Activated naive CD4-positive, alpha-beta T cell treated with anti-CD3 and anti-CD28 coated beads, Interleukin-2, amount 50 U/mL, for 24 hours (primary cell): ENCODE results near the gene RNF224.

Source experiments
- H3K27ac Mint-ChIP-seq: one replicate; pipeline ENCODE4 v1.8.0; 2021; ENCODE audit warnings: mild to moderate bottlenecking, mixed read lengths
- H3K27me3 Mint-ChIP-seq: one replicate; pipeline ENCODE4 v1.8.0; 2021; ENCODE audit warnings: mixed read lengths
- H3K36me3 Mint-ChIP-seq: one replicate; pipeline ENCODE4 v1.8.0; 2021; ENCODE audit warnings: mixed read lengths
- H3K4me1 Mint-ChIP-seq: one replicate; pipeline ENCODE4 v1.8.0; 2021; ENCODE audit warnings: mixed read lengths
- H3K4me3 Mint-ChIP-seq: one replicate; pipeline ENCODE4 v1.8.0; 2021; ENCODE audit warnings: mild to moderate bottlenecking, mixed read lengths
- H3K9me3 Mint-ChIP-seq: one replicate; pipeline ENCODE4 v1.8.0; 2021; ENCODE audit warnings: mixed read lengths

Gene RNF224

GRCh38 chr9:137217276-137218211, 9.8 kb upstream of the RNF224 start:
- no peak overlapping the region for H3K4me3 Mint-ChIP-seq
- H3K9me3 Mint-ChIP-seq, result no peaks in the 10 kb centered on the region
- no peaks in the 10 kb centered on the region for H3K36me3 Mint-ChIP-seq
- no peaks in the 10 kb centered on the region for H3K27me3 Mint-ChIP-seq
- H3K27ac Mint-ChIP-seq, result no peak overlapping the region
- no peaks in the 10 kb centered on the region for H3K4me1 Mint-ChIP-seq

DNA sequence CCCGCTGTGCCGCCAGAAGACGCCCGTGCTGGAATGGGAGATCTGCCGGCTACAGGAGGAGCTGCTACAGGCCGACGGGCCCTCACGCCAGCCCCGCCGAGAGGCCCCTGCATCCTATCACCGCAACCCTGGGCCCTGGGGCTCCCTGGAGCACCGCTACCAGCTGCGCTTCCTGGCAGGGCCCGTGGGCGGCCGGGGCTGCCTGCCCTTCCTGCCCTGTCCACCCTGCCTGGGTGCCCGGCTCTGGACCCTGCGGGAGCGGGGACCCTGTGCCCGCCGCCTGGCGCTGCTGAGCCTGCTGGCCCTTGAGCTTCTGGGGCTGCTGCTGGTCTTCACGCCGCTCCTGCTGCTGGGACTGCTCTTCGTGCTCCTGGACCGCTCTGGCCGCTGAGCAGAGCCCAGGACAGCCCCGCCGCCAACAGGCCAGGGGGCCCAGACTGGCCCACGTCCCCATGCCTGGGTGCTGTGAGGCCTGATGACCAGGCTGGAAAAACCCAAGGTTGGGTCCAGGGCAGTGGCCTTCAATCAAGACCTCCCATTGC, 9.0 kb upstream of the RNF224 start:
- Mint-ChIP-seq H3K27ac (no peak overlapping the region), H3K36me3 (no peaks in the 10 kb centered on the region), H3K4me3 (no peak overlapping the region), H3K27me3 (no peaks in the 10 kb centered on the region), H3K9me3 (no peaks in the 10 kb centered on the region), H3K4me1 (peaks cover 3% of the 10 kb centered on the region)

- H3K36me3 Mint-ChIP-seq, result no peaks in the 10 kb centered on the region
- no peaks in the 10 kb centered on the region for H3K27me3 Mint-ChIP-seq
- no peak overlapping the region for H3K27ac Mint-ChIP-seq
- no peaks in the 10 kb centered on the region for H3K9me3 Mint-ChIP-seq
- no peak overlapping the region for H3K4me3 Mint-ChIP-seq
- H3K4me1 Mint-ChIP-seq, result peaks cover 3% of the 10 kb centered on the region
Measured at GRCh38 chr9:137218754-137219271, 8.5 kb upstream of the RNF224 start.

- H3K27me3 Mint-ChIP-seq, result no peaks in the 10 kb centered on the region
- no peak overlapping the region for H3K27ac Mint-ChIP-seq
- H3K36me3 Mint-ChIP-seq, result no peaks in the 10 kb centered on the region
- peaks cover 3% of the 10 kb centered on the region for H3K4me1 Mint-ChIP-seq
- H3K4me3 Mint-ChIP-seq, result no peak overlapping the region
- no peaks in the 10 kb centered on the region for H3K9me3 Mint-ChIP-seq
Measured at GRCh38 chr9:137219757-137220316, 7.5 kb upstream of the RNF224 start.

- peak overlapping the region; percentile 72 for H3K27ac Mint-ChIP-seq
- no peaks in the 10 kb centered on the region for H3K9me3 Mint-ChIP-seq
- no peak overlapping the region for H3K4me3 Mint-ChIP-seq
Measured at GRCh38 chr9:137220317-137221094, 6.8 kb upstream of the RNF224 start.

GRCh38 chr9:137221095-137221505, 6.2 kb upstream of the RNF224 start:
- H3K27me3 Mint-ChIP-seq, result no peaks in the 10 kb centered on the region
- no peak overlapping the region for H3K27ac Mint-ChIP-seq
- no peaks in the 10 kb centered on the region for H3K9me3 Mint-ChIP-seq
- no peaks in the 10 kb centered on the region for H3K36me3 Mint-ChIP-seq
- no peak overlapping the region for H3K4me3 Mint-ChIP-seq
- H3K4me1 Mint-ChIP-seq, result peaks cover 3% of the 10 kb centered on the region

More at GRCh38 chr9:137220317-137221094, 6.8 kb upstream of the RNF224 start:
- H3K36me3 Mint-ChIP-seq, result no peaks in the 10 kb centered on the region
- peaks cover 3% of the 10 kb centered on the region for H3K4me1 Mint-ChIP-seq
- H3K27me3 Mint-ChIP-seq, result no peaks in the 10 kb centered on the region

DNA sequence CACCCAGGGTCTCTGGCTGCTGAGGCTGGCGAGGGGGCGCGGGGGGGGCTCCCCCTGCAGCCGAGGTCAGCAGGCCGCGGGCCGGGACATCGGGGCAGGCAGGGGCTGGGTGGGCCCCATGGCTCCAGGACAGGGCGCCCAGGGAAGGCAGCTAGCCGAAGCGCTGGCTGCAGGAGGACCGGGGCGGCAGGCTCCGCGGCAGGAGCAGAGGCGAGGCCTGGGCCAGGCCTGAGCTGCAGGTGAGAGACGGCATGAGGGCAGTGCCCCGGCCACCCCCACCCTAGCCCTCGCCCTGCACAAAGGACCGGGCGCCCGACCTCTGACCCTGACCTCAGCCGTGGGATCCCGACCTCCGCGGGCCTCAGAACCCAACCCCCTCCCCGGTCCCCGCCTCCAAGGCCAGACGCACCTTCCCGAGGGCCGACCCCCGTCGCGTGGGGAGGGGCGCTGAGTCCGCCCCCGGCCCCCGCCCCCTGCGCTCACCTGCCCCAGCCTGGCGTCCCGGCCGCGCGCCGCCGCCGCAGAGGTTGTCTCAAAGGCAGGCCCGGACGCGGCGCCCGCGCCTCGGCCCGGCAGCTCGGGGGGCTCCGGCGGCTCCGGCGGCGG, 5.7 kb upstream of the RNF224 start:
- no peak overlapping the region for H3K4me3 Mint-ChIP-seq
- H3K27me3 Mint-ChIP-seq, result no peaks in the 10 kb centered on the region
- H3K4me1 Mint-ChIP-seq, result peaks cover 3% of the 10 kb centered on the region
- H3K36me3 Mint-ChIP-seq, result no peaks in the 10 kb centered on the region
- no peaks in the 10 kb centered on the region for H3K9me3 Mint-ChIP-seq
- H3K27ac Mint-ChIP-seq, result no peak overlapping the region

DNA sequence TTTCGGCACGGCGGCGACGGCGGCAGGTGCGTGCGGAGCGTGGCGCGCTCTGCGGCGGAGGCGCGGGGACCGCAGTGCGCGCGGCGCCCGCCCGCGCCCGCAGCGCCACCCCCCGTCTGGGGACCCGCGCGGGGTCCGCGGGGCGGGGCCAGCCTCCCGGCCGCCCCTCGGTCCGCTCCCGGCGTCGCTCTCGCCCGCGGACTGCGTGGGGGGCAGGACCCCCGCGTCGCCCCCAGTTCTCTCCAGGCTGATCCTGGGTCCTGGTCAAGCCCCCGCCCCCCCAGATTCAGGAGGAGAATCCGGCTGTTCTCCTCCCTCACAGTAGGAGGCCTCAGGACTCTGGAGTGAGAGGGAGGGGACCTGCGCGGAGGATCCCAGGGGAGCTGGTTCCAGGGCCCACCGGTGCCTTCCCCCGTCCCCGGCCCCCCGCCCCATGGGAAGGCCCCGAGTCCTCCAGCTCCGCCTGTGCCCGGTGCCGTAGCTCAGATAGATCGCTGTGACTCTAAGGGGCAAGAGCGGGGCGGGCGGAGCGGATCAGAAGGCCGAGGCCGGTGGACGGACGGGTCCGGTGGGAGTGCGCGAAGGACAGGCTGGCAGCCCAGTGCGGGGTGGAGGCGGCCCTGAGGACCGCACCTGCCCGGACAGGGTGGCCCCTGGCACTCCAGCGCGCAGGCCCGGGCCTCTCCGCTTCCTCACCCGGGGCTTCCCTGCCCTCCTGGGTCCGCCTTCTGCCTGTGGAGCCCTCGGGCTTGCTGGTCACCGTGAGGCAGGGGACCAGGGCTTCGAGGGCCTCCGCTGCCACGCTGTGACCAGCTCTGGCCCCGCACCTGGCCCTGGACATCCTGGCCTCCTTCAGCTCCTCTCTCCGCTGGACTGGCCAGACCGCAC, 4.9 kb upstream of the RNF224 start, which contains the start of gene RNF208:
TSS of gene RNF208 (minus strand) at position 51 of the 888 bp plus-strand sequence. CDS start 1,028 bp downstream, outside the sequence.
- Mint-ChIP-seq H3K27me3 (no peaks in the 10 kb centered on the region), H3K4me3 (peak within 1 kb of the TSS; percentile 82), H3K9me3 (no peaks in the 10 kb centered on the region), H3K36me3 (no peaks in the 10 kb centered on the region), H3K27ac (peak within 1 kb of the TSS; percentile 27), H3K4me1 (peaks cover 4% of the 10 kb centered on the region)

DNA sequence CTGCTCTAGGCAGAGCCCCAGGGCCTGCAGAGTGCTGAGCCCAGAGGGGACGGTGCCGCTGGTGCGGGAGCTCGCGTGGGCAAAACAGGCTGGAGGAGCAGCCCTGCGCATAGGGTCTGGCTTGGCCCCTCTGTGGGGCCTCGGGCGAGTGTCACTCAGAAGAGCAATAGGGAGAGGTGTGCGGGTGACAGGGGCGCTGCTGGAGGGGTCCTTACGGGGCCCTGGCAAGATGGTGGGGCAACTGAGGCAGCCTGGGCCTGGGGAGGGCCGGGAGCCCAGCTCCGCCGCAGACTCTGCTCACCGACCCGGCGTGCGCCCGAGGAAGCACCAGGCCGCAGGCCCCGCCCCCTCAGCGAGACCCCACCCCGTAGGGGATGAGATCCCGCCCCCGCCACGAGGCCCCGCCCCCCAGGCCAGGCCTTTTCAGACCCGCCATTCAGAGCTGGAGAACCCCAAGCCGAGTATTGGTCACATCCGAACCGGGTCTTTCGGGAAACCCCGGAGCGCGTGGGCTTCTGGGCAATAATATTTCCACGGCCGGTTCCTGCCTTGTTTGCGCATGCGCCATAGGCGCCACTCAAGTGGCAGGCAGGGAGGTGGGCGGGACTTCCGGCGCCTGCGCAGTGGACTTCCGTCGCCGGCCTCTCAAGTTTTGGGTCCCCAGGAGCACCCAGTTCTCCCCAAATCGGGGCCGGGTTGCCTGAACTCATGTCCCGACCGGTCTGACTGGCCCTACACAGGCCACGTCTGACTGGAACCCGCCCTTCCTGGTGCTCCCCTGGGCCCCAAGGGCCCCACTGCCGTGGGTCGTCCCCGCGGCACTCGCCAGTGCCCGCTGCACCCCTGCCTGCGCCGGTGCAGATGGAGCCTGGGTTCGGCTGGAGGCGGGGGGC, 4.0 kb upstream of the RNF224 start:
- Mint-ChIP-seq H3K36me3 (no peaks in the 10 kb centered on the region), H3K27me3 (peaks cover 2% of the 10 kb centered on the region), H3K9me3 (no peaks in the 10 kb centered on the region), H3K4me1 (peaks cover 8% of the 10 kb centered on the region), H3K4me3 (peak overlapping the region; percentile 82), H3K27ac (peak overlapping the region; percentile 65)

- Mint-ChIP-seq H3K4me1 (peaks cover 8% of the 10 kb centered on the region), H3K36me3 (no peaks in the 10 kb centered on the region), H3K27ac (no peak within 1 kb of the TSS), H3K27me3 (peaks cover 2% of the 10 kb centered on the region), H3K9me3 (no peaks in the 10 kb centered on the region), H3K4me3 (peak within 1 kb of the TSS; percentile 82)
Measured at GRCh38 chr9:137224830-137225694, 2.2 kb upstream of the RNF224 start, which contains the start of gene CYSRT1. CYSRT1 (plus strand) TSS chr9:137225174; CDS start chr9:137225622, 448 bp downstream.

DNA sequence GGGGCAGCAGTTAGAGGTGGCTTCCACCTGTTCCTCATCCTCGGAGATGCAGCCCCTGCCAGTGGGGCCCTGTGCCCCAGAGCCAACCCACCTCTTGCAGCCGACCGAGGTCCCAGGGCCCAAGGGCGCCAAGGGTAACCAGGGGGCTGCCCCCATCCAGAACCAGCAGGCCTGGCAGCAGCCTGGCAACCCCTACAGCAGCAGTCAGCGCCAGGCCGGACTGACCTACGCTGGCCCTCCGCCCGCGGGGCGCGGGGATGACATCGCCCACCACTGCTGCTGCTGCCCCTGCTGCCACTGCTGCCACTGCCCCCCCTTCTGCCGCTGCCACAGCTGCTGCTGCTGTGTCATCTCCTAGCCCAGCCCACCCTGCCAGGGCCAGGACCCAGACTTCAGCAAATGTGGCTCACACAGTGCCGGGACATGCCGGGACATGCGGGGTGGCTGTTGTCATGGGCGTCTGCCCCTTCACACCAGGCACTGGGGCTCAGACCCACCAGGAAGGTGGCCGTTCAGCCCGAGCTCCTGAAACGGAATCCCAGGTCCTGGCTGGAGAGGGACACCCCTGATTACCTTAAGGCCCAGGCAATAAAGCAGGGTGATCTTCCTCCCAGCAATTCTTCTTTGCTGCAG, 1.5 kb upstream of the RNF224 start:
- H3K4me3 Mint-ChIP-seq, result no peak overlapping the region
- H3K36me3 Mint-ChIP-seq, result no peaks in the 10 kb centered on the region
- H3K27ac Mint-ChIP-seq, result no peak overlapping the region
- H3K9me3 Mint-ChIP-seq, result no peaks in the 10 kb centered on the region
- peaks cover 2% of the 10 kb centered on the region for H3K27me3 Mint-ChIP-seq
- H3K4me1 Mint-ChIP-seq, result peaks cover 8% of the 10 kb centered on the region

DNA sequence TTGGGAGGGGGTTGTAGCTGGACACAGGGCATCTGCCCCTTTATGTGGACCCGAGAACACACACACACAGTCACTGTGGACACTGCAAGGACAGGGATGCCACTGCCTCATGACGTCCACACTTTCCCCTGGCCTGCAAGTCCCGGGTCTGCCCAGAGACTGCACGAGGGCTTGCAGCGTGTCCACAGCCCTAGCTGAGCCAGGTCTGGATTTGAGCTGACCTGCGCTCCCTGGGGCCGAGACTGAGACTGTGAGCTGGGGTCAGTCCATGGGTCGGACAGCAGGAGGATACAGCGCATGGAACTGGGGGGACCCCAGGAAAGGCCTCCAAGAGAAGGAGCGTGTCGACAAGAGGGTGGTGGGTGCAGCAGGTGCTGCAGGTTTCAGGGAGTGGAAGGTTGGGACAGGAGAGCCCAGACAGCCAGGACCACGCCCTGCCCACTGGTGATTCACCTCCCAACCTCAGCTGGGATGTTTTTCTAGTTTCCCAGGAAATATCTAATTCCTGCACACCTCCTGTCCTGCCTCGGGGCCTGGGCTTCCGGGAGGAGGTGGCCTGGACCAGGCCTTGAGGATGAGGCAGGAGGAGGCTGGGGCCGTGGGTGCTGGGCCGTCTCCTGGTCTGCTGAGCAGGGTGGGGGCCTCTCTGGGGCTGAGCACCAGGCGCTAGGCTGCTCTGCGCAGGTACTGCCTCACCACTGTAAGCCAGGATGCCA, 806 bp upstream of the RNF224 start:
- Mint-ChIP-seq H3K27me3 (peaks cover 2% of the 10 kb centered on the region), H3K36me3 (no peaks in the 10 kb centered on the region), H3K4me3 (no peak overlapping the region), H3K9me3 (no peaks in the 10 kb centered on the region), H3K4me1 (peaks cover 8% of the 10 kb centered on the region), H3K27ac (no peak overlapping the region)
